GM13977 (cell line): ENCODE data around the gene AMPD2.
"Not testable (repeated sequence)": the region's sequence is repeated elsewhere in the genome, so short reads cannot be mapped to it uniquely, and the experiment has no call there.

ENCODE experiments used
- DNase-seq: peaks from one replicate; pipeline ENCODE4 v3.0.0; 2012; ENCODE audit warnings: low spot score
- CTCF ChIP-seq: IDR thresholded peaks from 2 replicates; pipeline ENCODE4 v1.5.1; 2012; ENCODE audit warnings: mild to moderate bottlenecking, control low read depth; ENCODE audit not compliant: insufficient read depth; ENCODE audit errors: extremely low read depth, missing control alignments
- in situ Hi-C: fragments of 300-500 bp; cut with MboI; formaldehyde crosslinking; loops from one replicate; pipeline ENCODE4 v1.12.0; 2022; ENCODE audit warnings: low sequenced_read_pairs, low pct_unique_long_range_greater_than_20kb, mixed read lengths, inconsistent platforms; ENCODE audit not compliant: unreplicated experiment

Gene AMPD2

GRCh38 chr1:109677459-109677858 is 57.8 kb downstream of the AMPD2 start:
- in situ Hi-C loops = no loop called here
- DNase-seq = no peak
- TF ChIP-seq CTCF = no peak

DNA sequence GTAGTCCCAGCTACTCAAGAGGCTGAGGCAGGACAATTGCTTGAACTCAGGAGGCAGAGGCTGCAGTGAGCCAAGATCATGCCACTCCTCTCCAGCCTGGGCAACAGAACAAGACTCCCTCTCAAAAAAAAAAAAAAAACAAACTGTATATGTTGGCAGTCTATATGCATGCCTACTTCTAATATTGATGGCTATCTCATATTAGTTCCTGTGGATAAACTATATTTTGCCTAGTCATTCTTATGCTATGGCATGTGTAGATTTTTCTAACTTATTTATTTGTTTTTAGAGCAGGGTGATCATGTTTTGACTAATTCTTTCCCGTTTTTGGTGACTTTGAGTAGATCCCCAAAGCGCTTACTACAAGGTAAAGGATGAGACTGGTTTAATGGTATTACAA is 59.0 kb downstream of the AMPD2 start:
- in situ Hi-C loops = not testable (repeated sequence)

More for the DNA sequence above, 59.0 kb downstream of the AMPD2 start:
- not testable (repeated sequence) for DNase-seq
